Suprapubic skin (tissue), 4 donors: Measurements from ENCODE around the gene DCXR. TPM values are rescaled to one million over a fixed set of nuclear protein-coding genes. Genes with fewer than 3 reads are reported as not detected.

ENCODE experiments used
- DNase-seq, 2 donors: peaks; one replicate each; pipeline ENCODE4 v3.0.0-alpha.2; 2019; ENCODE audit warnings: low spot score in 2 of 2
- H3K27ac ChIP-seq: fragments of 200-600 bp; sonication (generic); one replicate; pipeline ENCODE4 v1.5.1; 2019
- H3K27me3 ChIP-seq: fragments of 200-600 bp; sonication (generic); one replicate; pipeline ENCODE4 v1.5.1; 2019
- H3K36me3 ChIP-seq: fragments of 200-600 bp; sonication (generic); one replicate; pipeline ENCODE4 v1.5.1; 2019
- H3K4me1 ChIP-seq: fragments of 200-600 bp; sonication (generic); one replicate; pipeline ENCODE4 v1.5.1; 2019
- H3K4me3 ChIP-seq: fragments of 200-600 bp; sonication (generic); one replicate; pipeline ENCODE4 v1.5.1; 2019; ENCODE audit warnings: mild to moderate bottlenecking
- H3K9me3 ChIP-seq: fragments of 200-600 bp; sonication (generic); one replicate; pipeline ENCODE4 v1.5.1; 2019
- EP300 ChIP-seq: sonication (generic); formaldehyde crosslinking; IDR thresholded peaks from one replicate; pipeline ENCODE4 v1.6.1; 2017; ENCODE audit warnings: antibody characterized with exemption
- POLR2A ChIP-seq, 2 donors: fragments of 450-650 bp; IDR thresholded peaks; one replicate each; pipeline ENCODE4 v1.6.1; 2017; ENCODE audit warnings: antibody characterized with exemption in 2 of 2, mild to moderate bottlenecking in 2 of 2, moderate library complexity in 2 of 2
- POLR2AphosphoS5 ChIP-seq, 3 donors: sonication (generic); formaldehyde crosslinking; IDR thresholded peaks; one replicate each; pipeline ENCODE4 v1.6.1; 2017; ENCODE audit warnings: antibody characterized with exemption in 3 of 3
- WGBS: methylation state at CpG from one replicate; pipeline ENCODE4 v1.1.5; 2018; 5-methylcytosine and 5-hydroxymethylcytosine counted together
- total RNA-seq, 4 donors: library from RNA; depleted of rRNA; stranded (reverse); fragments of >200 nt; gene quantifications; one replicate each; pipeline ENCODE4 v1.1.0, GENCODE V29; 2016
- TF ChIP-seq, protein P1 (sequence below), 2 donors: fragments of 200-600 bp in 1 of 2; fragments of 450-650 bp in 1 of 2; sonication (generic) in 1 of 2; IDR thresholded peaks; one replicate each; pipeline ENCODE4 v1.5.1; 2016 to 2019; ENCODE audit warnings: antibody characterized with exemption in 2 of 2, mild to moderate bottlenecking in 1 of 2, moderate library complexity in 1 of 2

DCXR gene
- total RNA-seq, 4 donors from 2014 or later, result 160 to 267 (median 222) TPM

- no peak overlapping the region for H3K4me3 ChIP-seq
- TF ChIP-seq, protein P1, sequence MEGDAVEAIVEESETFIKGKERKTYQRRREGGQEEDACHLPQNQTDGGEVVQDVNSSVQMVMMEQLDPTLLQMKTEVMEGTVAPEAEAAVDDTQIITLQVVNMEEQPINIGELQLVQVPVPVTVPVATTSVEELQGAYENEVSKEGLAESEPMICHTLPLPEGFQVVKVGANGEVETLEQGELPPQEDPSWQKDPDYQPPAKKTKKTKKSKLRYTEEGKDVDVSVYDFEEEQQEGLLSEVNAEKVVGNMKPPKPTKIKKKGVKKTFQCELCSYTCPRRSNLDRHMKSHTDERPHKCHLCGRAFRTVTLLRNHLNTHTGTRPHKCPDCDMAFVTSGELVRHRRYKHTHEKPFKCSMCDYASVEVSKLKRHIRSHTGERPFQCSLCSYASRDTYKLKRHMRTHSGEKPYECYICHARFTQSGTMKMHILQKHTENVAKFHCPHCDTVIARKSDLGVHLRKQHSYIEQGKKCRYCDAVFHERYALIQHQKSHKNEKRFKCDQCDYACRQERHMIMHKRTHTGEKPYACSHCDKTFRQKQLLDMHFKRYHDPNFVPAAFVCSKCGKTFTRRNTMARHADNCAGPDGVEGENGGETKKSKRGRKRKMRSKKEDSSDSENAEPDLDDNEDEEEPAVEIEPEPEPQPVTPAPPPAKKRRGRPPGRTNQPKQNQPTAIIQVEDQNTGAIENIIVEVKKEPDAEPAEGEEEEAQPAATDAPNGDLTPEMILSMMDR (IDR thresholded peaks at IDR 0.05), result no peak
- TF ChIP-seq POLR2A (IDR thresholded peaks at IDR 0.05) (no peak), EP300 (no peak), POLR2AphosphoS5 (IDR thresholded peaks at IDR 0.05) (no peak)
- DNase-seq, result no peak
- no peaks in the 10 kb centered on the region for H3K27me3 ChIP-seq
- no peak overlapping the region for H3K27ac ChIP-seq
- WGBS, result 31% methylated on average over 11 of the region's 22 CpGs
- peaks cover 26% of the 10 kb centered on the region for H3K4me1 ChIP-seq
- no peaks in the 10 kb centered on the region for H3K9me3 ChIP-seq
- peaks cover 23% of the 10 kb centered on the region for H3K36me3 ChIP-seq
These were observed 24.2 kb downstream of the DCXR start for GRCh38 chr17:82013341-82013740.

- 96% methylated on average over 8 of the region's 19 CpGs for WGBS
- no peak overlapping the region for H3K4me3 ChIP-seq
- peaks cover 26% of the 10 kb centered on the region for H3K4me1 ChIP-seq
- no peak for DNase-seq
- H3K27me3 ChIP-seq, result no peaks in the 10 kb centered on the region
- no peak overlapping the region for H3K27ac ChIP-seq
- no peaks in the 10 kb centered on the region for H3K9me3 ChIP-seq
- H3K36me3 ChIP-seq, result peaks cover 22% of the 10 kb centered on the region
- TF ChIP-seq EP300 (no peak), POLR2A (IDR thresholded peaks at IDR 0.05) (no peak), POLR2AphosphoS5 (IDR thresholded peaks at IDR 0.05) (no peak)
- TF ChIP-seq, protein P1 (IDR thresholded peaks at IDR 0.05), result no peak
These were observed 24.7 kb downstream of the DCXR start for GRCh38 chr17:82012640-82013295.

GRCh38 chr17:82012261-82012639 lies 25.2 kb downstream of the DCXR start:
- H3K27ac ChIP-seq, result no peak overlapping the region
- H3K9me3 ChIP-seq, result no peaks in the 10 kb centered on the region
- H3K27me3 ChIP-seq, result no peaks in the 10 kb centered on the region
- peaks cover 26% of the 10 kb centered on the region for H3K4me1 ChIP-seq
- no peak overlapping the region for H3K4me3 ChIP-seq
- no peak for TF ChIP-seq POLR2AphosphoS5 (IDR thresholded peaks at IDR 0.05)
- TF ChIP-seq, protein P1 (IDR thresholded peaks at IDR 0.05), result no peak
- no peak for TF ChIP-seq EP300
- no peak for TF ChIP-seq POLR2A (IDR thresholded peaks at IDR 0.05)
- no peak for DNase-seq
- peaks cover 19% of the 10 kb centered on the region for H3K36me3 ChIP-seq
- 89% methylated on average over 10 of the region's 20 CpGs for WGBS

DNA sequence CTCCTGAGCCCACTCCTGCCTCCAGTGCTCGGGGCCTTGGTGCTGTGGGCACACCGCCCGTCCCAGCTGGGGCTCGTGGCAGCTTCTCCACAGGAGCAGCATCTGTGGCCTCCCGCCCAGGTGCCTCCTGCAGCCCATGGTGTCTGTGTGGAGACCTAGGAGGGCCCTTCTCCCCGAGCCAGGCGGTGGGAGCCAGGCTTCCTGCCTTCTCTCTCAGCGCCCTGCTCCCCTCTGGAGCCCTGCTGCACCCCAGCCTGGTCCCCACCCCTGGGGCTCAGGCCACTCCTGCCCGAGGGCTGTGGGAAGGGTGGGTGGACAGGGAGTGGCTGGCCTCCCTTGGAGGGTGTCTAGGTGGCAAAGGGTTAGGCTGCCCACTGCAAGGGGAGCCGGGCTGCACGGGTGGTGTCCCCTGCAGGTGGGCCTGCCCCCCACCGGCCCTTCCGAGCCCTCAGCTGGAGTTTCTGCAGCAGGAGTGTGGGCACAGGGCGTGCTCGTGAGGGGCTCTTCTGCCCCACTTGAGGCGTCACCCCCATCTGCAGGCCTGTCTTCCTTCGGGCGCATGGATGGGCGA lies 25.8 kb downstream of the DCXR start:
- no CpG with 5 or more reads among the region's 19 CpGs for WGBS
- DNase-seq, result no peak
- no peak overlapping the region for H3K27ac ChIP-seq
- TF ChIP-seq POLR2AphosphoS5 (IDR thresholded peaks at IDR 0.05) (no peak), EP300 (no peak), POLR2A (IDR thresholded peaks at IDR 0.05) (no peak)
- TF ChIP-seq, protein P1 (IDR thresholded peaks at IDR 0.05), result no peak
- H3K27me3 ChIP-seq, result no peaks in the 10 kb centered on the region
- no peaks in the 10 kb centered on the region for H3K9me3 ChIP-seq
- peaks cover 19% of the 10 kb centered on the region for H3K36me3 ChIP-seq
- no peak overlapping the region for H3K4me3 ChIP-seq
- H3K4me1 ChIP-seq, result peaks cover 26% of the 10 kb centered on the region

DNA sequence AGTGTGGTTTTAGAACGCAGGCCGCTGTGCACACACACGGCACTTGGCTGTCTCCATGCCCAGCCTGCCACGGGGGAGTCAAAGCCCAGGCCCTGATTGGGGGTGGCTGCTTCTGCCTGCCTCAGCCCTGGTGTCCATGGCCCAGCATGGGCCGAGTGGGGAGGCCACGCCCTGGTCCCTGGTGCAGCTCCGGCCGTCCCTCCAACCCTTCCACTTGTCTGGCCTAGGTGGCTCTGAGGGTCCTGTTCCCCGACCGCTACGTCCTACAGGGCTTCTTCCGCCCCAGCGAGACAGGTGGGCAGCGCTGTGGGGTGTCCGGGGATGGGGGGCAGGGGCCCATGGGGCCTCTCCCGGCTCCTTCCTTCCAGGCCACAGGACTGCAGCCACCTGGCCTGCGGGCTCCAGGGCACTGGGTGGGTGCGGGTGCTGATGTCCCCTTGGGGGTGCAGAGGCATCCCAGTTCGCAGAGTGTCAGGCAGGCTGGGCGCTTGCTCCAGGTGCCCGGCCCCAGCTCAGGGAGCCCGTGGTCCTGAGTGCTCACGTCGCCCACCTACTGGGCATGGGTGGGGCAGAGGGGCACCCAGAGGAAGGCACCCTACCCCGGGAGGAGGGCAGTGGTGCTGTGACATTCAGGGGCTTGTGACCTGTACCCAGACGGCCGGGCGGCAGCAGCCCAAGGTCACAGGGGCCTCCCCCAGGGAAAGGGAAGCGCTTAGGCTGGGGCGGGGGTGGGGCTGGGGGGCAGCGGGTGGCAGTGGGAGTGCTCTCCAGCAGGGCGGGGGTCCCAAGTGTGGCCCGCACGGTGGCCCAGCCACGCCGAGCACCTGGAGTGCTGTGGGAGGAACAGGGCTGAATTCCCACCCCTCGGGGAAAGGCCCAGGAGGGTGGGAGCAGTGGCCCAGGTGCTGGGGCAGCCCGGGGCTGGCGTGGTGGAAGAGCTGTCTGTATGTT lies 26.6 kb downstream of the DCXR start:
- H3K4me1 ChIP-seq, result peaks cover 35% of the 10 kb centered on the region
- H3K4me3 ChIP-seq, result no peak overlapping the region
- no peaks in the 10 kb centered on the region for H3K9me3 ChIP-seq
- no peaks in the 10 kb centered on the region for H3K27me3 ChIP-seq
- H3K27ac ChIP-seq, result no peak overlapping the region
- no peak for DNase-seq
- no peak for TF ChIP-seq POLR2A (IDR thresholded peaks at IDR 0.05)
- TF ChIP-seq, protein P1 (IDR thresholded peaks at IDR 0.05), result no peak
- no peak for TF ChIP-seq POLR2AphosphoS5 (IDR thresholded peaks at IDR 0.05)
- TF ChIP-seq EP300, result no peak
- peaks cover 19% of the 10 kb centered on the region for H3K36me3 ChIP-seq
- 97% methylated on average over 7 of the region's 39 CpGs for WGBS
